Heart right ventricle (tissue), 16 donors: ENCODE results near the gene SPTAN1. TPM values are rescaled to one million over a fixed set of nuclear protein-coding genes. Genes with fewer than 3 reads are reported as not detected.
A peak's percentile ranks its signal among the peaks of the same experiment; 100 is the strongest.
"Not testable (repeated sequence)": the region's sequence is repeated elsewhere in the genome, so short reads cannot be mapped to it uniquely, and the experiment has no call there.

Source experiments
- ATAC-seq, 8 donors: fragments of 200-7000 bp; cut with Tn5 transposase; one replicate each; pipeline ENCODE4 v1.9.1; 2020; ENCODE audit warnings: mild to moderate bottlenecking in 8 of 8, moderate library complexity in 8 of 8, moderate number of reproducible peaks in 1 of 8
- DNase-seq, 2 donors: peaks; one replicate each; pipeline ENCODE4 v3.0.0-alpha.2; 2020
- H3K27ac ChIP-seq, 10 donors: fragments of 200-600 bp; sonication (generic) in 2 of 10; one replicate each; pipeline versions ENCODE4 v1.5.0 to v1.8.0; 2020 to 2022; ENCODE audit warnings: mild to moderate bottlenecking in 3 of 10
- H3K27me3 ChIP-seq, 7 donors: fragments of 200-600 bp; one replicate each; pipeline ENCODE4 v1.8.0; 2021 to 2022; ENCODE audit warnings: mild to moderate bottlenecking in 2 of 7
- H3K36me3 ChIP-seq, 9 donors: fragments of 200-600 bp; sonication (generic) in 1 of 9; one replicate each; pipeline versions ENCODE4 v1.5.0 to v1.8.0; 2020 to 2022; ENCODE audit warnings: mild to moderate bottlenecking in 2 of 9
- H3K4me1 ChIP-seq, 9 donors: fragments of 200-600 bp; sonication (generic) in 1 of 9; one replicate each; pipeline versions ENCODE4 v1.5.0 to v1.8.0; 2020 to 2022; ENCODE audit warnings: mild to moderate bottlenecking in 4 of 9
- H3K4me3 ChIP-seq, 10 donors: fragments of 200-600 bp; sonication (generic) in 2 of 10; one replicate each; pipeline versions ENCODE4 v1.5.0 to v1.8.0; 2020 to 2022; ENCODE audit warnings: mild to moderate bottlenecking in 7 of 10, moderate library complexity in 2 of 10
- H3K9me3 ChIP-seq, 11 donors: fragments of 200-600 bp in 10 of 11; sonication (generic) in 2 of 11; one replicate each; pipeline versions ENCODE4 v1.5.0 to v1.8.0; 2013 to 2022; ENCODE audit warnings: mild to moderate bottlenecking in 2 of 11, control low read depth in 1 of 11, moderate library complexity in 1 of 11
- CTCF ChIP-seq, 9 donors: fragments of 200-600 bp; sonication (generic) in 2 of 9; IDR thresholded peaks; one replicate each; pipeline versions ENCODE4 v1.5.0 to v1.8.0; 2021 to 2022; ENCODE audit warnings: antibody characterized with exemption in 9 of 9, mild to moderate bottlenecking in 5 of 9, moderate library complexity in 1 of 9
- WGBS, 2 donors: extraction: QIAGEN DNeasy Blood & Tissue Kit; methylation state at CpG; one replicate each; pipeline ENCODE4 v1.1.7; 2013; ENCODE audit warnings: inconsistent platforms in 1 of 2; 5-methylcytosine and 5-hydroxymethylcytosine counted together
- intact Hi-C, 10 donors: fragments of 100-400 bp; cut with DNase I; formaldehyde crosslinking; loops; one replicate each; pipeline versions ENCODE4 v1.11.1 to v1.14.2; 2022
- polyA plus RNA-seq, 2 donors: library from polyadenylated mRNA; stranded (reverse); fragments of 200-250 nt; gene quantifications; one replicate each; pipeline ENCODE4 v1.2.3, GENCODE V29; 2013
- total RNA-seq, 10 donors: library from RNA; stranded (reverse); fragmentation: NEBNext Ultra II Directional in 3 of 10; extraction: Animal tissue kit (Norgen Biotek cat#: 25700) in 3 of 10; gene quantifications; one replicate each; pipeline versions ENCODE4 v1.2.1 to v1.2.4, GENCODE V29; 2021 to 2023
- donor health status: Arrhythmogenic right ventricular cardiomyopathy.
- donor health status: ischemic (EF 13 %, LVEDD 7.1; RV severe dilation, severe dysfunction).
- donor health status: healthy with polysubstance abuse.
- donor health status: DM: no; HTN: yes; CAD: no.
- donor health status: DM: no; HTN: no; CAD: no.
- donor health status: ischemic (EF 25% LVEDD 6.9; RV normal size, moderate dysfunction).
- donor health status: ischemic (EF 25% LVEDD 5.7; RV mildly dilated, moderate dysfunction).
- donor health status: healthy.
- donor health status: DM: yes; HTN: yes; CAD: no.
- donor health status: Ischemic cardiomyopathy.
- donor health status: ischemic (EF 35%, LVEDD 5.7; RV mildly dilated, moderate dysfunction).
- donor health status: nonischemic (EF 11% LVEDD 7.7; RV severe dilation, severe dysfunction).
- donor health status: DM: yes; HTN: yes; CAD: no.
- donor health status: PGD.
- donor health status: ischemic (EF 29% LVEDD 5.4; RV normal size, mild dysfunction).
- donor health status: nonischemic (EF 23%, LVEDD 6.1; RV moderate dilation, normal function).

SPTAN1 gene
- total and polyA plus RNA-seq, 12 donors, result 119 to 449 (median 342) TPM

GRCh38 chr9:128657796-128658195, 105.4 kb downstream of the SPTAN1 start:
- Histone ChIP-seq H3K27me3 (no peaks in the 10 kb centered on the region), H3K9me3 (no peaks in the 10 kb centered on the region), H3K4me1 (peaks cover 0 to 15% (median 11%) of the 10 kb centered on the region in 9 donors), H3K36me3 (no peaks in the 10 kb centered on the region), H3K27ac (peak overlapping the region in 1 of 10 donors; percentile 100), H3K4me3 (no peak overlapping the region)
- intact Hi-C loops, result loop anchor here in 2 of 10 donors (2.0 kb wide), 1 partner anchor 31 kb away; the partner anchor contains the start of gene SET (in 2 of the 2)
- no peak for DNase-seq
- no peak for TF ChIP-seq CTCF (IDR thresholded peaks at IDR 0.05)
- no peak for ATAC-seq
- WGBS, 2 donors, result 95% methylated on average over 3 of the region's 3 CpGs

- intact Hi-C loops, H3K4me3 ChIP-seq, H3K27me3 ChIP-seq, ATAC-seq, H3K9me3 ChIP-seq, H3K27ac ChIP-seq, H3K4me1 ChIP-seq, H3K36me3 ChIP-seq, DNase-seq: not testable (repeated sequence)
- WGBS, 2 donors, result 93 to 97% methylated on average over 8 of the region's 8 CpGs
Observed at GRCh38 chr9:128666481-128666941, 114.1 kb downstream of the SPTAN1 start.

DNA sequence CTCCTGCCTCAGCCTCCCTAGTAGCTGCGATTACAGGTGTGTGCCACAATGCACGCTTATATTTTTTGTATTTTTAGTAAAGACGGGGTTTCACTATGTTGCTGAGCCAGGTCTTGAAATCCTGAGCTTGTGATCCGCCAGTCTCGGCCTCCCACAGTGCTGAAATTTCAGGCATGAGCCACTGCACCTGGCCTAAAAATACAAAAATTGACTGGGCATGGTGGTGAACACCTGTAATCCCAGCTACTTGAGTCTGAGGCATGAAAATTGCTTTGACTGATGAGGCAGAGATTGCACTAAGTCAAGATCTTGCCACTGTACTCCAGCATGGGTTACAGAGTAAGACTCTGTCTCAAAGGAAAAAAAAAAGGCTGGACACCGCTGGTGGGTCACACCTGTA, 117.4 kb downstream of the SPTAN1 start:
- DNase-seq, result no peak
- intact Hi-C loops, result no loop called here
- no peaks in the 10 kb centered on the region for H3K27me3 ChIP-seq
- no peaks in the 10 kb centered on the region for H3K4me1 ChIP-seq
- H3K4me3 ChIP-seq, result no peak overlapping the region
- no peaks in the 10 kb centered on the region for H3K9me3 ChIP-seq
- TF ChIP-seq CTCF (IDR thresholded peaks at IDR 0.05), result no peak
- H3K36me3 ChIP-seq, result no peaks in the 10 kb centered on the region
- no peak overlapping the region for H3K27ac ChIP-seq
- ATAC-seq, result no peak
- 93 to 98% methylated on average over 6 of the region's 6 CpGs for WGBS, 2 donors

- WGBS, 2 donors, result 93 to 98% methylated on average over 4 of the region's 4 CpGs
- H3K4me3 ChIP-seq, result no peak overlapping the region
- H3K27me3 ChIP-seq, result no peaks in the 10 kb centered on the region
- ATAC-seq (no peak), DNase-seq (no peak)
- peaks cover 0 to 3% (median 0%) of the 10 kb centered on the region in 9 donors for H3K36me3 ChIP-seq
- intact Hi-C loops, result no loop called here
- TF ChIP-seq CTCF (IDR thresholded peaks at IDR 0.05), result no peak
- no peaks in the 10 kb centered on the region for H3K4me1 ChIP-seq
- H3K9me3 ChIP-seq, result no peaks in the 10 kb centered on the region
- no peak overlapping the region for H3K27ac ChIP-seq
Observed at GRCh38 chr9:128675382-128675781, 123.0 kb downstream of the SPTAN1 start.

GRCh38 chr9:128677794-128678193, 125.4 kb downstream of the SPTAN1 start:
- TF ChIP-seq CTCF (IDR thresholded peaks at IDR 0.05), result no peak
- no peak overlapping the region for H3K27ac ChIP-seq
- no peak for DNase-seq

More at GRCh38 chr9:128677794-128678193, 125.4 kb downstream of the SPTAN1 start:
- intact Hi-C loops, result no loop called here
- 90% methylated on average over 10 of the region's 10 CpGs for WGBS, 2 donors
- no peak for ATAC-seq
- H3K4me3 ChIP-seq, result no peak overlapping the region
- peaks cover 0 to 1% (median 0%) of the 10 kb centered on the region in 9 donors for H3K4me1 ChIP-seq
- H3K36me3 ChIP-seq, result peaks cover 0 to 3% (median 0%) of the 10 kb centered on the region in 9 donors
- no peaks in the 10 kb centered on the region for H3K27me3 ChIP-seq
- H3K9me3 ChIP-seq, result no peaks in the 10 kb centered on the region
